Measurements from ENCODE around the gene MRPL37. TPM values are rescaled to one million over a fixed set of nuclear protein-coding genes. Genes with fewer than 3 reads are reported as not detected.
"Not testable (repeated sequence)": the region's sequence is repeated elsewhere in the genome, so short reads cannot be mapped to it uniquely, and the experiment has no call there.

Gene MRPL37
- total RNA-seq, 1 donor from 2014 or later, result 73.7 TPM

DNA sequence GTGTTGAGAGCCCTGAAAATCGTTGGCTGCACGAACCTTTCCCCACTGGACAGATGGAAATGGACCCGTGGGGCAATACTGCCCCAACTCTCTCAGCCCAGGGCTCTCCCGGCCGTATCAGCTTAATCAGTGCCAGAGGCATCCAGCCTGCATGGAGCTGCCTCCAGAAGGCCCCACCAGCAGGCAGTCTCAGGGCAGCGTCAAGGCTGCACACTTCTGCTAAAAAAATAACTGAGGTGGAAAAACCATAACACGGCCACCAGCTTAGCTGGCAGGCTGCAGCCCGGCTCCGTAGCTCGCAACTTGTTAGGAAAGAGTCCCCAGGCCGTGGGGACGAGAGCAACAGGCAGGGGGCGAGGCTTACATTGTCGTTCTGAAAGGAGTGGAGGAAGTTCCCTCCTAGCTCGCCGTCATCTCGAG is 27.9 kb downstream of the MRPL37 start:
- TF ChIP-seq, protein P1, sequence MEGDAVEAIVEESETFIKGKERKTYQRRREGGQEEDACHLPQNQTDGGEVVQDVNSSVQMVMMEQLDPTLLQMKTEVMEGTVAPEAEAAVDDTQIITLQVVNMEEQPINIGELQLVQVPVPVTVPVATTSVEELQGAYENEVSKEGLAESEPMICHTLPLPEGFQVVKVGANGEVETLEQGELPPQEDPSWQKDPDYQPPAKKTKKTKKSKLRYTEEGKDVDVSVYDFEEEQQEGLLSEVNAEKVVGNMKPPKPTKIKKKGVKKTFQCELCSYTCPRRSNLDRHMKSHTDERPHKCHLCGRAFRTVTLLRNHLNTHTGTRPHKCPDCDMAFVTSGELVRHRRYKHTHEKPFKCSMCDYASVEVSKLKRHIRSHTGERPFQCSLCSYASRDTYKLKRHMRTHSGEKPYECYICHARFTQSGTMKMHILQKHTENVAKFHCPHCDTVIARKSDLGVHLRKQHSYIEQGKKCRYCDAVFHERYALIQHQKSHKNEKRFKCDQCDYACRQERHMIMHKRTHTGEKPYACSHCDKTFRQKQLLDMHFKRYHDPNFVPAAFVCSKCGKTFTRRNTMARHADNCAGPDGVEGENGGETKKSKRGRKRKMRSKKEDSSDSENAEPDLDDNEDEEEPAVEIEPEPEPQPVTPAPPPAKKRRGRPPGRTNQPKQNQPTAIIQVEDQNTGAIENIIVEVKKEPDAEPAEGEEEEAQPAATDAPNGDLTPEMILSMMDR (IDR thresholded peaks at IDR 0.05), result peak; percentile 26
- Mint-ChIP-seq H3K27ac (ENCODE audit: unreplicated experiment) (peak overlapping the region; percentile 77), H3K4me1 (ENCODE audit: unreplicated experiment) (peaks cover 40% of the 10 kb centered on the region), H3K4me3 (ENCODE audit: unreplicated experiment) (no peak overlapping the region), H3K36me3 (ENCODE audit: unreplicated experiment) (peaks cover 6% of the 10 kb centered on the region), H3K9me3 (ENCODE audit: unreplicated experiment) (no peaks in the 10 kb centered on the region), H3K27me3 (ENCODE audit: unreplicated experiment) (no peaks in the 10 kb centered on the region)
- DNase-seq (ENCODE audit: extremely low spot score, unreplicated experiment), result no peak

DNA sequence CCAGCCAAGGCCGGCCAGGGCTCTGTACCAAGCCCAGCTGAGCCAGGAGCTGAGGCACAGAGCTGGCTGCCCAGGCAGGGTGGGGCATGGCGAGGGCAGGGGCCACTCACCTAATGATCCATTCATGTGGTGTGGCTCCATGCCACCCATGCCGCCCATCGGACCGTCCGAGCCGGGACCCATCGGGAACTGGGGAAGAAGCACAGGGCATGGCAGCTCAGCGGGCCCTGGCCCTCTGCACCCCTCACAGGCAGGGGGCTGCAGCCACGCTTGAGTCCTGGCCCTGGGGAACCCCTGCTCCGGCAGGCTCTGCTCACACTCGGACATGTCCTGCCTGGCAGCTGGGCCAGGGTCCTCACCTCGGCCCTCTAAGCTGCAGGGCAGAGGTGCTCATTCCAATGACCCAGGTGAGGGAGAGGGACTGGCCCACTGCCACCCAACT is 28.7 kb downstream of the MRPL37 start:
- TF ChIP-seq, protein P1 (IDR thresholded peaks at IDR 0.05), result no peak
- Mint-ChIP-seq H3K9me3 (ENCODE audit: unreplicated experiment) (no peaks in the 10 kb centered on the region), H3K4me1 (ENCODE audit: unreplicated experiment) (peaks cover 40% of the 10 kb centered on the region), H3K36me3 (ENCODE audit: unreplicated experiment) (peaks cover 6% of the 10 kb centered on the region), H3K4me3 (ENCODE audit: unreplicated experiment) (no peak overlapping the region), H3K27me3 (ENCODE audit: unreplicated experiment) (no peaks in the 10 kb centered on the region), H3K27ac (ENCODE audit: unreplicated experiment) (peak overlapping the region; percentile 77)
- no peak for DNase-seq (ENCODE audit: extremely low spot score, unreplicated experiment)

DNA sequence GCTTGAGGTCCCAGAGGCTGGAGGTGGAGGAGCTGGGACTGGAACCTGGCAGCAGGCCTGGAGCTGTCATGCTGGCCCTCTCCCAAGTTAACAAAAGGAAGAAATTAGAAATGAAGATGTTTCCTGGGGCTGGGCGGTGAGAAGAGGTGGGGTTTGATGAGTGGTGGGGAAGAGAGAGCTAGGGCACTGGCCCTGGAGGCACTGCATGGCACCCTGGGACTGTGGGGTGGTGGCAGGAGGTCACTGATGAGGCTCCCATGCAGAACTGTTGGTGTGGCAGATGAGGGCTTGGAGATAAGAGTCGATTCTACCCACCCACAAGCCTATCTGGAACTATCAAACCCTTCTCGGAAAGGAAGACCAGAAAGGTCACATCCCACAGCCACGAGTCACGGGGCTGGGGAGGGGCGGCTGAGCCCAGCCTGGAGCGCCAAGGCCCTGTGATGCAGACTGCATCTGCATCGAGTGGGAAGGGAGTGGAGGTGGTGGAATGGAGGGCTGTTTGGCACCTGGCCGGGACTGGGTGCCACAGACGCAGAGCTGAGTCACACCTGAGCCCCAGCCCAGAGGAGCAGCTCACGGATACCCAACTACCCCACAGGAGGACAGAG is 29.4 kb downstream of the MRPL37 start:
- TF ChIP-seq, protein P1 (IDR thresholded peaks at IDR 0.05), result no peak
- Mint-ChIP-seq H3K27ac (ENCODE audit: unreplicated experiment) (peak overlapping the region; percentile 23), H3K4me3 (ENCODE audit: unreplicated experiment) (no peak overlapping the region), H3K4me1 (ENCODE audit: unreplicated experiment) (peaks cover 40% of the 10 kb centered on the region), H3K27me3 (ENCODE audit: unreplicated experiment) (no peaks in the 10 kb centered on the region), H3K36me3 (ENCODE audit: unreplicated experiment) (peaks cover 6% of the 10 kb centered on the region), H3K9me3 (ENCODE audit: unreplicated experiment) (no peaks in the 10 kb centered on the region)
- DNase-seq (ENCODE audit: extremely low spot score, unreplicated experiment), result no peak

DNA sequence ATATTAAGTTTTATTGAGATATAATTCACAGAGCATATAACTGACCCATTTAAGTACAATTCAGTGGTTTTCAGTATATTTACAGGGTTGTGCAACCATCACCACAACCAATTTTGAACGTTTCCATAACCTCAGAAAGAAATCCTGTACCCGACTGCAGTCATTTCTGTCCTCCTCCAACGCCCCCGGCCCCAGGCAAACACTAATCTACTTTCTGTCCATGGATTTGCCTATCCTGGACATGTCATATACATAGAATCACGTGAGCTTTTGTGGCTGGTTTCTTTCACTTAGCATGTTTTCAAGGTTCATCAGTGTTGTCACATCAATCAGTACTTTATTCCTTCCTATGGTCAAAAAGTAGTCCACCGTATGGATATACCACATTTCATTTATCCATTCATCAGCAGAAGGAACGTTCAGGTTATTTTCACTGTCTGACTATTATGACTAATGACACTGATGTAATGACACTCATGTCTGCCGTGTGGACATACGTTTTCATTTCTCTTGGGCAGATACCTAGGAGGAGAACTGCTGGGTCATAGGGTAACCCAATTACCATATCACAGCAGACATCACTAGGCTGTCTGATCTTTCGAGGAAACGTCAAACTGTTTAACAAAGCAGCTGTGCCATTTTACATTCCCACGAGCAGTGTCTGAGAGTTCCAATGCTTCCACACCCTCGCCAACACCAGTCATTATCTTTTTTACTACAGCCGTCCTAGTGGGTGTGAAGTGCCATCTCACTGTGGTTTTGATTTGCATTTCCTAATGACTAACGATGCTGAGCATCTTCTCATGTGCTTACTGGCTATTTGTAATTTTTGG is 30.8 kb downstream of the MRPL37 start:
- Mint-ChIP-seq H3K4me1 (ENCODE audit: unreplicated experiment) (peaks cover 35% of the 10 kb centered on the region), H3K27ac (ENCODE audit: unreplicated experiment) (no peak overlapping the region), H3K36me3 (ENCODE audit: unreplicated experiment) (peaks cover 4% of the 10 kb centered on the region), H3K4me3 (ENCODE audit: unreplicated experiment) (no peak overlapping the region), H3K9me3 (ENCODE audit: unreplicated experiment) (no peaks in the 10 kb centered on the region), H3K27me3 (ENCODE audit: unreplicated experiment) (no peaks in the 10 kb centered on the region)
- TF ChIP-seq, protein P1 (IDR thresholded peaks at IDR 0.05), result no peak
- no peak for DNase-seq (ENCODE audit: extremely low spot score, unreplicated experiment)

DNA sequence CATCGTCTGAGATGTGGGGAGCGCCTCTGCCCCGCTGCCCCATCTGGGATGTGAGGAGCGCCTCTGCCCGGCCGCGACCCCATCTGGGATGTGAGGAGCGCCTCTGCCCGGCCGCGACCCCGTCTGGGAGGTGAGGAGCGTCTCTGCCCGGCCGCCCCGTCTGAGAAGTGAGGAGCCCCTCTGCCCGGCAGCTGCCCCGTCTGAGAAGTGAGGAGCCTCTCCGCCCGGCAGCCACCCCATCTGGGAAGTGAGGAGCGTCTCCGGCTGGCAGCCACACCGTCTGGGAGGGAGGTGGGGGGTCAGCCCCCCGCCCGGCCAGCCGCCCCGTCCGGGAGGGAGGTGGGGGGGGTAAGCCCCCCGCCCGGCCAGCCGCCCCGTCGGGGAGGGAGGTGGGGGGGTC is 33.2 kb downstream of the MRPL37 start:
- not testable (repeated sequence) for H3K27ac Mint-ChIP-seq (ENCODE audit: unreplicated experiment); H3K9me3 Mint-ChIP-seq (ENCODE audit: unreplicated experiment); H3K27me3 Mint-ChIP-seq (ENCODE audit: unreplicated experiment); H3K4me3 Mint-ChIP-seq (ENCODE audit: unreplicated experiment); DNase-seq (ENCODE audit: extremely low spot score, unreplicated experiment)
- peaks cover 20% of the 10 kb centered on the region for H3K36me3 Mint-ChIP-seq (ENCODE audit: unreplicated experiment)
- H3K4me1 Mint-ChIP-seq (ENCODE audit: unreplicated experiment), result peaks cover 14% of the 10 kb centered on the region
